Measurements from ENCODE around the gene ATP2C2.

DNA sequence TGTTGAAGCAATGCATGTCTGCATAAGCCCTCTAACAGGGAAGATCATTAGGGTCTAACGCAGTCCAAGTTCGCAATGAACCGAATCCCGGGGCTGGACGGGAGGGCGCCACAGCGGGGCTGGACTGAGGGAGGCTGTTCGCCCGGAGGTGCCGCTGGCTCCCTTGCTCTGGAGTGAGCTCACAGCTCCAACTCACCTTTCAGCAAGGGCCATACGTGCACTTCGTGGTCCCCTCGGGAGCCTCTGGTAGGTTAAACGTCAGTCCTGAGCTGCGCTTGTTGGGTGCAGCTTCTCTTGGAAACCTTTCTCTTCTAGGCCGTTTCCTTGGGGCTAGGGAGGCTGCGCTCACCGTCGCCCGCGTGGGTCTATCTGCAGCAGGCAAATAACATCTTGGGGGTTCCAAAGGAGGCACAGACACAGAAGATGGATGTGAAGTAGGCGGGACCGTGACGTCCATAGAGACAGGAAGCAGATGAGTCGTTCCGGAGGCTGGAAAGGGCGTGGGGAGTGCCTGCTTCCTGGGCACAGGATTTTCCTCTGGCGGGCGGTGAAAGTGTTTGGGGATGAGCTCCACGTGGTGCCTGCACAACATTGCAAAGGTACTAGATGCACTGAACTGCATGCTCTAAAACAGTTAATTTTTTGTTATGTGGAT, 21.9 kb downstream of the ATP2C2 start:
- no peak for TF ChIP-seq CTCF (conservative IDR thresholded peaks at IDR 0.05; ENCODE audit: low read depth, low read length)
- no peak for TF ChIP-seq EZH2 (IDR thresholded peaks at IDR 0.05; ENCODE audit: borderline replicate concordance, low read depth, low read length, poor library complexity, severe bottlenecking)
